ENCODE data around the gene PXDN.

PXDN gene, protein sequence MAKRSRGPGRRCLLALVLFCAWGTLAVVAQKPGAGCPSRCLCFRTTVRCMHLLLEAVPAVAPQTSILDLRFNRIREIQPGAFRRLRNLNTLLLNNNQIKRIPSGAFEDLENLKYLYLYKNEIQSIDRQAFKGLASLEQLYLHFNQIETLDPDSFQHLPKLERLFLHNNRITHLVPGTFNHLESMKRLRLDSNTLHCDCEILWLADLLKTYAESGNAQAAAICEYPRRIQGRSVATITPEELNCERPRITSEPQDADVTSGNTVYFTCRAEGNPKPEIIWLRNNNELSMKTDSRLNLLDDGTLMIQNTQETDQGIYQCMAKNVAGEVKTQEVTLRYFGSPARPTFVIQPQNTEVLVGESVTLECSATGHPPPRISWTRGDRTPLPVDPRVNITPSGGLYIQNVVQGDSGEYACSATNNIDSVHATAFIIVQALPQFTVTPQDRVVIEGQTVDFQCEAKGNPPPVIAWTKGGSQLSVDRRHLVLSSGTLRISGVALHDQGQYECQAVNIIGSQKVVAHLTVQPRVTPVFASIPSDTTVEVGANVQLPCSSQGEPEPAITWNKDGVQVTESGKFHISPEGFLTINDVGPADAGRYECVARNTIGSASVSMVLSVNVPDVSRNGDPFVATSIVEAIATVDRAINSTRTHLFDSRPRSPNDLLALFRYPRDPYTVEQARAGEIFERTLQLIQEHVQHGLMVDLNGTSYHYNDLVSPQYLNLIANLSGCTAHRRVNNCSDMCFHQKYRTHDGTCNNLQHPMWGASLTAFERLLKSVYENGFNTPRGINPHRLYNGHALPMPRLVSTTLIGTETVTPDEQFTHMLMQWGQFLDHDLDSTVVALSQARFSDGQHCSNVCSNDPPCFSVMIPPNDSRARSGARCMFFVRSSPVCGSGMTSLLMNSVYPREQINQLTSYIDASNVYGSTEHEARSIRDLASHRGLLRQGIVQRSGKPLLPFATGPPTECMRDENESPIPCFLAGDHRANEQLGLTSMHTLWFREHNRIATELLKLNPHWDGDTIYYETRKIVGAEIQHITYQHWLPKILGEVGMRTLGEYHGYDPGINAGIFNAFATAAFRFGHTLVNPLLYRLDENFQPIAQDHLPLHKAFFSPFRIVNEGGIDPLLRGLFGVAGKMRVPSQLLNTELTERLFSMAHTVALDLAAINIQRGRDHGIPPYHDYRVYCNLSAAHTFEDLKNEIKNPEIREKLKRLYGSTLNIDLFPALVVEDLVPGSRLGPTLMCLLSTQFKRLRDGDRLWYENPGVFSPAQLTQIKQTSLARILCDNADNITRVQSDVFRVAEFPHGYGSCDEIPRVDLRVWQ (N-terminal part only)

GRCh38 chr2:1744446-1745170 is at the start of gene PXDN:
PXDN (minus strand) TSS chr2:1744515; CDS start chr2:1744455, 60 bp downstream.
- H3K9ac ChIP-seq (ENCODE audit: low read length) = no peak within 1 kb of the TSS
- DNase-seq = no peak
- no peak for TF ChIP-seq EZH2phosphoT487 (IDR thresholded peaks at IDR 0.05; ENCODE audit: low read length)
- TF ChIP-seq, protein P1, sequence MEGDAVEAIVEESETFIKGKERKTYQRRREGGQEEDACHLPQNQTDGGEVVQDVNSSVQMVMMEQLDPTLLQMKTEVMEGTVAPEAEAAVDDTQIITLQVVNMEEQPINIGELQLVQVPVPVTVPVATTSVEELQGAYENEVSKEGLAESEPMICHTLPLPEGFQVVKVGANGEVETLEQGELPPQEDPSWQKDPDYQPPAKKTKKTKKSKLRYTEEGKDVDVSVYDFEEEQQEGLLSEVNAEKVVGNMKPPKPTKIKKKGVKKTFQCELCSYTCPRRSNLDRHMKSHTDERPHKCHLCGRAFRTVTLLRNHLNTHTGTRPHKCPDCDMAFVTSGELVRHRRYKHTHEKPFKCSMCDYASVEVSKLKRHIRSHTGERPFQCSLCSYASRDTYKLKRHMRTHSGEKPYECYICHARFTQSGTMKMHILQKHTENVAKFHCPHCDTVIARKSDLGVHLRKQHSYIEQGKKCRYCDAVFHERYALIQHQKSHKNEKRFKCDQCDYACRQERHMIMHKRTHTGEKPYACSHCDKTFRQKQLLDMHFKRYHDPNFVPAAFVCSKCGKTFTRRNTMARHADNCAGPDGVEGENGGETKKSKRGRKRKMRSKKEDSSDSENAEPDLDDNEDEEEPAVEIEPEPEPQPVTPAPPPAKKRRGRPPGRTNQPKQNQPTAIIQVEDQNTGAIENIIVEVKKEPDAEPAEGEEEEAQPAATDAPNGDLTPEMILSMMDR (IDR thresholded peaks at IDR 0.05; ENCODE audit: low read length) = no peak
- no peak for TF ChIP-seq EZH2 (optimal IDR thresholded peaks at IDR 0.05; ENCODE audit: low read depth, low read length)
- no peak within 1 kb of the TSS for H3K4me2 ChIP-seq (ENCODE audit: low read depth, low read length)
- H3K27ac ChIP-seq (ENCODE audit: low read length) = no peak within 1 kb of the TSS
- H2AFZ ChIP-seq (ENCODE audit: low read length) = no peak within 1 kb of the TSS
- no peaks in the 10 kb centered on the region for H3K4me1 ChIP-seq (ENCODE audit: low read length)
- no peaks in the 10 kb centered on the region for H3K36me3 ChIP-seq (replicated peaks; ENCODE audit: insufficient read depth, low read length)
- no peaks in the 10 kb centered on the region for H3K79me2 ChIP-seq (ENCODE audit: low read length)
- no peak within 1 kb of the TSS for H3K4me3 ChIP-seq (ENCODE audit: low read length)
- no peaks in the 10 kb centered on the region for H3K9me2 ChIP-seq (replicated peaks; ENCODE audit: insufficient read depth, low read length)
- no peaks in the 10 kb centered on the region for H3K9me3 ChIP-seq (replicated peaks; ENCODE audit: insufficient read depth, low read length)
- no peaks in the 10 kb centered on the region for H4K20me1 ChIP-seq (ENCODE audit: insufficient read depth, low read length)
- H3F3A ChIP-seq (ENCODE audit: insufficient read depth, low read length) = no peaks in the 10 kb centered on the region
- H3K27me3 ChIP-seq (replicated peaks; ENCODE audit: insufficient read depth, low read length) = no peaks in the 10 kb centered on the region

DNA sequence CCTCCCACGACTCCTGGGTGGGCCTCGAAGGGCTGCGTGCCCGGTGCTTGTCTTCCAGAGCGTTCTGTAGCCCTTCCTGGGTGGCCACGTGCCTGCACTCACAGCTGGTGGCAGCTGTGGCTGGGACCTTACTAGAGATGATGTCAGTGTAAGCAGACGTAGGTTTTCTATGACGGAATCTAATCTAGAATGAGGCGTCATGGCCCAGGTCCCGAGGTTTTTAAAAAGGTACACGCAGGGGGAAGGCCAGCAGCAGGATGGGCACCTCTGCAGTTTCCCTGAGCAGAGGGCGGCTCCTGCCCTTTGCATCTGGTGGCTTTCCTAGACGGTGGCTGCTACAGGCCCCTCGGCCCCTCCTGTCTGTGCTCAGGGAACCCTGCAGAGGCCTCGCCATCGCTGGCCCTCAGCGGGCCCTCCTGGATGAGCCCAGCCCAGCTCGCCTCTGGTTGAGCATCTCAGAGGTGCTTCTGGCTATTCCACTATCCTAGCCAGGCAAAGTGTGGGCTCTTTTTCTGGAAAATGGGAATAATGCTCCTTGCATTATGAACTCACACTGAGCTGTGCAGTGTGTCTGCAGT is 49.6 kb upstream of the PXDN start:
- Histone ChIP-seq H3K27me3 (replicated peaks; ENCODE audit: insufficient read depth, low read length) (no peaks in the 10 kb centered on the region), H3K27ac (ENCODE audit: low read length) (no peak overlapping the region), H3K4me2 (ENCODE audit: low read depth, low read length) (no peak overlapping the region), H3K9ac (ENCODE audit: low read length) (no peak overlapping the region), H2AFZ (ENCODE audit: low read length) (no peak overlapping the region), H3K4me1 (ENCODE audit: low read length) (no peaks in the 10 kb centered on the region), H3K9me3 (replicated peaks; ENCODE audit: insufficient read depth, low read length) (no peaks in the 10 kb centered on the region), H3K79me2 (ENCODE audit: low read length) (no peaks in the 10 kb centered on the region), H3K4me3 (ENCODE audit: low read length) (no peak overlapping the region), H4K20me1 (ENCODE audit: insufficient read depth, low read length) (no peaks in the 10 kb centered on the region), H3K36me3 (replicated peaks; ENCODE audit: insufficient read depth, low read length) (no peaks in the 10 kb centered on the region), H3K9me2 (replicated peaks; ENCODE audit: insufficient read depth, low read length) (no peaks in the 10 kb centered on the region), H3F3A (ENCODE audit: insufficient read depth, low read length) (no peaks in the 10 kb centered on the region)
- no peak for DNase-seq
- TF ChIP-seq EZH2 (optimal IDR thresholded peaks at IDR 0.05; ENCODE audit: low read depth, low read length) (no peak), EZH2phosphoT487 (IDR thresholded peaks at IDR 0.05; ENCODE audit: low read length) (no peak)
- TF ChIP-seq, protein P1 (IDR thresholded peaks at IDR 0.05; ENCODE audit: low read length) = no peak

All from MM.1S (cell line).